Stimulated activated naive CD8-positive, alpha-beta T cell treated with anti-CD3 and anti-CD28 coated beads, Interleukin-15, Interleukin-2, amounts not matched to agents 100 ng/mL and 50 ng/mL, for 24 hours (primary cell): ENCODE results near the gene PYY.
"Not testable (repeated sequence)": the region's sequence is repeated elsewhere in the genome, so short reads cannot be mapped to it uniquely, and the experiment has no call there.

Source experiments
- H3K27ac Mint-ChIP-seq: one replicate; pipeline ENCODE4 v1.8.0; 2021; ENCODE audit warnings: mild to moderate bottlenecking, mixed read lengths
- H3K27me3 Mint-ChIP-seq: one replicate; pipeline ENCODE4 v1.8.0; 2021; ENCODE audit warnings: mixed read lengths
- H3K36me3 Mint-ChIP-seq: one replicate; pipeline ENCODE4 v1.8.0; 2021; ENCODE audit warnings: low read depth, mixed read lengths
- H3K4me1 Mint-ChIP-seq: one replicate; pipeline ENCODE4 v1.8.0; 2021; ENCODE audit warnings: low read depth, mixed read lengths
- H3K4me3 Mint-ChIP-seq: one replicate; pipeline ENCODE4 v1.8.0; 2021; ENCODE audit warnings: mild to moderate bottlenecking, mixed read lengths
- H3K9me3 Mint-ChIP-seq: one replicate; pipeline ENCODE4 v1.8.0; 2021; ENCODE audit warnings: mixed read lengths

The PYY gene

GRCh38 chr17:43942051-43942685, 11.6 kb downstream of the PYY start, which contains the start of gene PPY:
Gene PPY (minus strand): TSS chr17:43942476. CDS start chr17:43941654, 822 bp downstream.
- H3K36me3 Mint-ChIP-seq = no peaks in the 10 kb centered on the region
- peaks cover 3% of the 10 kb centered on the region for H3K27me3 Mint-ChIP-seq
- H3K27ac Mint-ChIP-seq = no peak within 1 kb of the TSS
- H3K9me3 Mint-ChIP-seq = no peaks in the 10 kb centered on the region
- H3K4me3 Mint-ChIP-seq = no peak within 1 kb of the TSS
- H3K4me1 Mint-ChIP-seq = peaks cover 8% of the 10 kb centered on the region

GRCh38 chr17:43940630-43941029, 13.1 kb downstream of the PYY start:
- peaks cover 8% of the 10 kb centered on the region for H3K4me1 Mint-ChIP-seq
- H3K36me3 Mint-ChIP-seq = no peaks in the 10 kb centered on the region
- no peak overlapping the region for H3K27ac Mint-ChIP-seq
- H3K4me3 Mint-ChIP-seq = no peak overlapping the region
- H3K9me3 Mint-ChIP-seq = no peaks in the 10 kb centered on the region
- H3K27me3 Mint-ChIP-seq = peaks cover 4% of the 10 kb centered on the region

- H3K36me3 Mint-ChIP-seq = no peaks in the 10 kb centered on the region
- no peak overlapping the region for H3K4me3 Mint-ChIP-seq
- H3K27ac Mint-ChIP-seq = no peak overlapping the region
- H3K4me1 Mint-ChIP-seq = peaks cover 8% of the 10 kb centered on the region
- H3K9me3 Mint-ChIP-seq = no peaks in the 10 kb centered on the region
- H3K27me3 Mint-ChIP-seq = peaks cover 4% of the 10 kb centered on the region
Observed at GRCh38 chr17:43939886-43940285, 13.9 kb downstream of the PYY start.

- H3K27me3 Mint-ChIP-seq, H3K4me1 Mint-ChIP-seq, H3K36me3 Mint-ChIP-seq, H3K9me3 Mint-ChIP-seq, H3K27ac Mint-ChIP-seq, H3K4me3 Mint-ChIP-seq: not testable (repeated sequence)
Observed at GRCh38 chr17:43939452-43939851, 14.3 kb downstream of the PYY start.

- H3K27ac Mint-ChIP-seq = no peak overlapping the region
- no peaks in the 10 kb centered on the region for H3K9me3 Mint-ChIP-seq
- H3K27me3 Mint-ChIP-seq = peaks cover 4% of the 10 kb centered on the region
- H3K4me3 Mint-ChIP-seq = no peak overlapping the region
- no peaks in the 10 kb centered on the region for H3K36me3 Mint-ChIP-seq
- H3K4me1 Mint-ChIP-seq = peaks cover 8% of the 10 kb centered on the region
Observed at GRCh38 chr17:43938838-43939182, 14.9 kb downstream of the PYY start.

GRCh38 chr17:43936434-43936833, 17.3 kb downstream of the PYY start:
- Mint-ChIP-seq H3K9me3 (no peaks in the 10 kb centered on the region), H3K4me1 (peaks cover 8% of the 10 kb centered on the region), H3K27ac (no peak overlapping the region), H3K27me3 (peaks cover 4% of the 10 kb centered on the region), H3K36me3 (no peaks in the 10 kb centered on the region), H3K4me3 (no peak overlapping the region)

- H3K4me1 Mint-ChIP-seq = peaks cover 8% of the 10 kb centered on the region
- H3K27me3 Mint-ChIP-seq = peaks cover 4% of the 10 kb centered on the region
- H3K9me3 Mint-ChIP-seq = no peaks in the 10 kb centered on the region
- H3K36me3 Mint-ChIP-seq = no peaks in the 10 kb centered on the region
- no peak overlapping the region for H3K27ac Mint-ChIP-seq
- no peak overlapping the region for H3K4me3 Mint-ChIP-seq
Observed at GRCh38 chr17:43935926-43936261, 17.8 kb downstream of the PYY start.

GRCh38 chr17:43935204-43935925, 18.4 kb downstream of the PYY start:
- Mint-ChIP-seq H3K36me3 (no peaks in the 10 kb centered on the region), H3K27me3 (peaks cover 4% of the 10 kb centered on the region), H3K9me3 (no peaks in the 10 kb centered on the region), H3K4me3 (no peak overlapping the region), H3K27ac (no peak overlapping the region), H3K4me1 (peaks cover 8% of the 10 kb centered on the region)

GRCh38 chr17:43932923-43933322, 20.8 kb downstream of the PYY start:
- Mint-ChIP-seq H3K4me1 (peaks cover 11% of the 10 kb centered on the region), H3K27ac (no peak overlapping the region), H3K27me3 (peaks cover 4% of the 10 kb centered on the region)

GRCh38 chr17:43932357-43932756, 21.4 kb downstream of the PYY start:
- no peaks in the 10 kb centered on the region for H3K9me3 Mint-ChIP-seq
- H3K4me1 Mint-ChIP-seq = peaks cover 13% of the 10 kb centered on the region
- no peak overlapping the region for H3K4me3 Mint-ChIP-seq
- H3K36me3 Mint-ChIP-seq = no peaks in the 10 kb centered on the region
- peaks cover 3% of the 10 kb centered on the region for H3K27me3 Mint-ChIP-seq
- H3K27ac Mint-ChIP-seq = no peak overlapping the region

More at GRCh38 chr17:43932923-43933322, 20.8 kb downstream of the PYY start:
- Mint-ChIP-seq H3K9me3 (no peaks in the 10 kb centered on the region), H3K36me3 (no peaks in the 10 kb centered on the region), H3K4me3 (no peak overlapping the region)

GRCh38 chr17:43931062-43931571, 22.6 kb downstream of the PYY start:
- Mint-ChIP-seq H3K27me3 (peaks cover 8% of the 10 kb centered on the region), H3K4me3 (no peak overlapping the region), H3K27ac (no peak overlapping the region), H3K36me3 (no peaks in the 10 kb centered on the region), H3K9me3 (no peaks in the 10 kb centered on the region), H3K4me1 (peaks cover 20% of the 10 kb centered on the region)

- H3K27me3 Mint-ChIP-seq = peaks cover 12% of the 10 kb centered on the region
- no peak overlapping the region for H3K27ac Mint-ChIP-seq
- H3K9me3 Mint-ChIP-seq = no peaks in the 10 kb centered on the region
- H3K4me1 Mint-ChIP-seq = peaks cover 20% of the 10 kb centered on the region
- no peaks in the 10 kb centered on the region for H3K36me3 Mint-ChIP-seq
- H3K4me3 Mint-ChIP-seq = no peak overlapping the region
Observed at GRCh38 chr17:43928609-43929008, 25.1 kb downstream of the PYY start.

GRCh38 chr17:43927929-43928328, 25.8 kb downstream of the PYY start:
- H3K27me3 Mint-ChIP-seq = peaks cover 12% of the 10 kb centered on the region
- not testable (repeated sequence) for H3K27ac Mint-ChIP-seq, H3K9me3 Mint-ChIP-seq, H3K36me3 Mint-ChIP-seq
- peaks cover 20% of the 10 kb centered on the region for H3K4me1 Mint-ChIP-seq
- peak overlapping the region; percentile 79 for H3K4me3 Mint-ChIP-seq

- no peaks in the 10 kb centered on the region for H3K9me3 Mint-ChIP-seq
- no peaks in the 10 kb centered on the region for H3K36me3 Mint-ChIP-seq
- peaks cover 15% of the 10 kb centered on the region for H3K27me3 Mint-ChIP-seq
- peaks cover 20% of the 10 kb centered on the region for H3K4me1 Mint-ChIP-seq
- H3K27ac Mint-ChIP-seq = peak overlapping the region; percentile 58
- H3K4me3 Mint-ChIP-seq = peak overlapping the region; percentile 79
Observed at GRCh38 chr17:43927060-43927864, 26.5 kb downstream of the PYY start.

- H3K27me3 Mint-ChIP-seq = peaks cover 15% of the 10 kb centered on the region
- H3K9me3 Mint-ChIP-seq = no peaks in the 10 kb centered on the region
- peaks cover 20% of the 10 kb centered on the region for H3K4me1 Mint-ChIP-seq
- no peaks in the 10 kb centered on the region for H3K36me3 Mint-ChIP-seq
- no peak overlapping the region for H3K4me3 Mint-ChIP-seq
- no peak overlapping the region for H3K27ac Mint-ChIP-seq
Observed at GRCh38 chr17:43924558-43924957, 29.2 kb downstream of the PYY start.
